ENCODE measurements around the gene GRIN3B.

GRCh38 chr19:1000591-1001537 is 645 bp downstream of the GRIN3B start:
- no peak for TF ChIP-seq SP1 (IDR thresholded peaks at IDR 0.05; ENCODE audit: low read depth, low read length)
- no peak for TF ChIP-seq MAX (IDR thresholded peaks at IDR 0.05)
- TF ChIP-seq CTCF (IDR thresholded peaks at IDR 0.05; ENCODE audit: control extremely low read depth in 1 of 3, insufficient read depth in 1 of 3, low read depth in 1 of 3, low read length in 3 of 3): no peak
- no peak for TF ChIP-seq CHD2 (IDR thresholded peaks at IDR 0.05; ENCODE audit: low read length)
- TF ChIP-seq EZH2 (IDR thresholded peaks at IDR 0.05; ENCODE audit: low read depth, low read length, severe bottlenecking): no peak
- no peak for TF ChIP-seq YY1 (IDR thresholded peaks at IDR 0.05; ENCODE audit: low read depth, low read length)
- no peak for TF ChIP-seq CREB1 (IDR thresholded peaks at IDR 0.05)
- TF ChIP-seq E2F6 (IDR thresholded peaks at IDR 0.05): no peak
- no peak for TF ChIP-seq POLR2AphosphoS5 (IDR thresholded peaks at IDR 0.05; ENCODE audit: low read depth, low read length)
- no peak for TF ChIP-seq MAFK (IDR thresholded peaks at IDR 0.05; ENCODE audit: low read depth, low read length)

Measured in H1 (cell line).